Globus pallidus (tissue), 1 donor: Measurements from ENCODE around the gene FOCAD.
A peak's percentile ranks its signal among the peaks of the same experiment; 100 is the strongest.
"Not testable (repeated sequence)": the region's sequence is repeated elsewhere in the genome, so short reads cannot be mapped to it uniquely, and the experiment has no call there.

Experiments
- DNase-seq: peaks from one replicate; pipeline ENCODE4 v3.0.0-alpha.2; 2015; ENCODE audit warnings: low spot score

The FOCAD gene

DNA sequence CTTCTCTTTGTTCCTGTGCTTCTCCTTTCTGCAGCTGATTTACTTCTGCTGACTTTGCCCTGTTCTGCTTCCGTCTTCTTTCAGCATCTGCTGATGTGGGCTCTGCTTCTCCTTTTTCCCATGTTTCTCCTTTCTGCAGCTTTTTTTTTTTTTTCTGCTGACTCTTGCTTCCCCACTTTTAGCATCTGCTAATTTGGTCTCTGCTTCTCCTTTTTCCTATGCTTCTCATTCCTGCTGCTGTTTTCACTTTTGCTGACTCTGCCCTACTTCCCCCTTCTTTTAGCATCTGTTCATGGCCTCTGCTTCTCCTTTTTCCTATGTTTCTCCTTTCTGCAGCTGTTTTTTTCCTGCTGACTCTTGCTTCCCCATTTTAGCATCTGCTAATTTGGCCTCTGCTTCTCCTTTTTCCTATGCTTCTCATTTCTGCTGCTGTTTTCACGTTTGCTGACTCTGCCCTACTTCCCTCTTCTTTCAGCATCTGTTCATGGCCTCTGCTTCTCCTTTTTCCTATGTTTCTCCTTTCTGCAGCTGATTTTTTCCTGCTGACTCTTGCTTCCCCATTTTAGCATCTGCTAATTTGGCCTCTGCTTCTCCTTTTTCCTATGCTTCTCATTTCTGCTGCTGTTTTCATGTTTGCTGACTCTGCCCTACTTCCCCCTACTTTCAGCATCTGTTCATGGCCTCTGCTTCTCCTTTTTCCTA is 289.3 kb downstream of the FOCAD start:
- not testable (repeated sequence) for DNase-seq

DNA sequence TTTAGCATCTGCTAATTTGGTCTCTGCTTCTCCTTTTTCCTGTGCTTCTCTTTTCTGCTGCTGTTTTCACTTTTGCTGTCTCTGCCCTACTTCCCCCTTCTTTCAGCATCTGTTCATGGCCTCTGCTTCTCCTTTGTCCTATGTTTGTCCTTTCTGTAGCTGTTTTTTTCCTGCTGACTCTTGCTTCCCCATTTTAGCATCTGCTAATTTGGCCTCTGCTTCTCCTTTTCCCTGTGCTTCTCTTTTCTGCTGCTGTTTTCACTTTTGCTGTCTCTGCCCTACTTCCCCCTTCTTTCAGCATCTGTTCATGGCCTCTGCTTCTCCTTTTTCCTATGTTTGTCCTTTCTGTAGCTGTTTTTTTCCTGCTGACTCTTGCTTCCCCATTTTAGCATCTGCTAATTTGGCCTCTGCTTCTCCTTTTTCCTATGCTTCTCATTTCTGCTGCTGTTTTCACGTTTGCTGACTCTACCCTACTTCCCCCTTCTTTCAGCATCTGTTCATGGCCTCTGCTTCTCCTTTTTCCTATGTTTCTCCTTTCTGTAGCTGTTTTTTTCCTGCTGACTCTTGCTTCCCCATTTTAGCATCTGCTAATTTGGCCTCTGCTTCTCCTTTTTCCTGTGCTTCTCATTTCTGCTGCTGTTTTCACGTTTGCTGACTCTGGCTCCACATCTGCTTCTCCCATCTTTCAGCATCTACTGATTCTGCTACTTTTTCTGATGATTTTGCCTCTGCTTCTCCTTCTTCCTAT is 290.3 kb downstream of the FOCAD start:
- not testable (repeated sequence) for DNase-seq

DNA sequence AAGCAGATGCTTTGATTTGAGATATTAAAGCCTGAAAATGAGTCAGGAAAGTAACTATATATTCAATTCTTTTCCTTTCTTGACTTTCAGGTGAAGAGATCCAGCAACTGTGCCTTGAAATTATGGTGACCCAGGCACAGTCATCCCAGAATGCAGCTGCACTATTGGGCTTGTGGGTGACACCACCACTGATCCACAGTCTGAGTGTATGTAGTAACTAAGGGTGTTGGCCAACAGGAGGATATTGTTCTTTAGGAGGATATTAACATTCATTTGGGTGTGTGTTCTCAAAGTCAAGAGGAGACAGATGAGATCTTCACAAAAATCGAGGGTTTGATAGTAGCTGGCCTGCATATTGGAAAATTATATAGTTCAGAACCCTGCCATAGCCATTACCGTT is 294.2 kb downstream of the FOCAD start:
- no peak for DNase-seq

DNA sequence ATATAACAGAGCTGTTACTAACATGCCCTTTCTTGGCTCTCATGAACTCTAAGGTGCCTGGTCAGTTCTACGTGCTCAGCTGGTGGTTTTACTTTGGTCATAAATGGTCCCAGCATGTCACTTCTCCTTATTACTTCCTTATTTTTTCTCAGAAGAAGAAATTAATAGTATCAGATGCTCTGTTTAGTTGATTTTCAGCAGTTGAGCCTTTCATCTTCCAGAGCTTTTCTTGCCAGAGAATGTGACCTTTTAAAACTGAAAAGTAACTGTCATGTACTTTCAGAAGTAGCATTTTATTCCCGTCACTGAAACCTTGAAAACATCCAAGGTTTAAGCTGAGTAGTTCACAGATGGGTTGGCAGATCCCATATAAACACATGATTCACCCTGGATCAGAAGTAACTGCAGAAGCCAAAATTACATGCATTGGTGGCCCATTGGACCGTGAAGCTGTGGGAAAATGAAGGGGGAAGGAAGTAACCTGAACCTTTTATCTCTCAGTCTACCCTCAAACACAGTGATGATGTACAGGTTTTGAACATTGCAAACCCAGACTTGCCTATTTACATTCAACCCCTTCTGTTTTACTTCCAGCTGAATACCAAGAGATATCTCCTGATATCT is 296.9 kb downstream of the FOCAD start:
- peak; percentile 31 for DNase-seq

DNA sequence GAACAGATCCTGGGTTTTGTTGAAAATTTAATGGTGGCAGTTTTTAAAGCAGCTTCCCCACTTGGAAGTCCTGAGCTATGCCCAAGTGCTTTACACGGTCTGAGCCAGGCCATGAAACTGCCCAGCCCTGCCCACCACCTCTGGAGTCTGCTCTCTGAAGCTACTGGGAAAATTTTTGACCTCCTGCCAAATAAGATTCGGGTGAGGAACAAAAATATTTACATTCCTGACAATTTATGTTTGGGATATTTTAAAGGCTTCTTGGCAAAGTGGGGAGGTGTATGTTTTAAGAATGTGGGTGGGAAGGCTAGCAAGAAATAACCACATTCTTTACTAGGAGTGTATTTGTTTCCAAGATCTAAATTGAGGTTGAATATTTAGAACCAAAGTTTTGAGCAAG is 297.4 kb downstream of the FOCAD start:
- DNase-seq: no peak

DNA sequence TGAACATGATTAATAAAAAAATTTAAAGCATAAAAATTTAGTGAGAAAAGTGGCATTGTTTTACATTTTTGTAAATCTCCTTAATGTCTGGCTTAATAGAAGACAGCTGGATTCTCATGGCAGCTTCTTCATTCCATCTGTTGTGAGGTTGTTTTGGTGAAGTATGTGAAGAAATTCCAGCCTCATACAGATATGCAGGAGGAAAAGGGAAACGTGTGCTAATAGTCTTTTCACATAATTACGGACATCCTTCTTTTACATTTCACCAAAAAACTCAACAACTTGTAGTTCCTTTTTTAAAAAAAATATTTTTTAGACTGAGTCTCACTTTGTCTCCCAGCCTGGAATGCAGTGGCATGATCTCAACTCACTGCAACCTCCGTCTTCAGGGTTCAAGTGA is 300.4 kb downstream of the FOCAD start:
- DNase-seq: no peak

DNA sequence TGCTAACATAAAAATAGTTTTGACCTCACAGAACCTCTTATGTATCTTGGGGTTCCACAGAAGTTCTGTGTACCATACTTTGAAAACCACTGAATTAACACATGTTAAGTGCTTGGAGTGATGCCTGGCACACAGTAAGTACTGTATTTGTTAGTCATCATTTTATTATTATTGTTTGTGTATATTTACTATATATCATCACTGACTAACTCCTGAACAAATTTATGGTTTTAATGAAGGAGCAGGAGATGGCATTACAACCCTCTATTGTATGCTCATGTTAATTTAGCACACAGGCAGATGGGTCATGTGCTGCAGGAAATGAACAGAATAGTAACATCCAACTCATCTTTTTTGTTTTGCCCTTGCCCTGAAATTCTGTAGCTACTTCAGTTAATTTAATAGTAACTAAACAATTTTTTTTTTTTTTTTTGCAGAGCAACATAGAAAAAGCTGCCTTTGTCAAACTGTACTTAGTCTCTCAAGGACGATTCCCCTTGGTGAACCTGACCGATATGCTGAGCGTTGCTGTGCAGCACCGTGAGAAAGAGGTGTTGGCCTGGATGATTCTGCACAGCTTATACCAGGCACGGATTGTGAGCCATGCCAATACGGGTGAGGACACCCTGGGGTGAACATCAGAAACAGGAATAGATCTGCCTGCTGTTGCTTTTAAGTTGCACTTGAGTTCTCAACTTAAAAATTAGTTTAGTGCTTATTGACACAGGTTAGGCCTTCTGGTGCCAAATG is 302.0 kb downstream of the FOCAD start:
- DNase-seq: no peak

DNA sequence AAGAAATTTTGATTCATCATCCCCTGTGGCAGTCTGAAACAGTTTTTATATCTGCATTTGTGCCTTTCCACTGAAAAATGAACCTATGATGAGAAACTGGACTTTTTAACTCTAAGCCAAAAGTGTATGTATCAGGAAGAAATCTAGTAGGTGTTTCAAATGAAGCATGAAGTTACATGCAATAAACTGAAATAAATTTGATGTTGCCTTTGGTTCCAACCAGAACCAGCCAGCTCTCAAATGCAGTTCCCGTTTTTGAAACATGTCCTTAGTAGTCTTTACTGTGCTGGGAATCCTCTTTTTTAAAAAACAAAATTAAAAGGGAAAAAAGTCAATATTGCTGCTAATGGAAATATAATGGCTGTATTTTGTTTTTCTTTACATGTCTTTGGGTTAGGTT is 303.5 kb downstream of the FOCAD start:
- no peak for DNase-seq

DNA sequence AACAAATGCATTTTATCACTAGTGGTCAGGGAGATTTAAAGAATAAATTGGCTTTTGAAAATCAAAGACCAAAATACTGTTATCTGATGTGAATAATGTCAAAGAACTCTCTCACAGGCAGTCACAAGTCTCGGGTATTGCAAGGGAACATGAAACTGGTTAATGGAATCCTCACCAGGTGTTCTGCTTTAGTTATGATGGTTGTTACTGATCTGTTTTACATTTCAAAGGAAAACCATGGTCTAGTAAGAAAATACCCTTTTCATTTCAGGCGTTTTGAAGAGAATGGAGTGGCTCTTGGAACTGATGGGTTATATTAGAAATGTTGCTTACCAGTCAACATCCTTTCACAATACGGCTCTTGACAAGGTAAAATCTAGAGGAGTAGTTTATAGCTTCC is 304.0 kb downstream of the FOCAD start:
- no peak for DNase-seq

DNA sequence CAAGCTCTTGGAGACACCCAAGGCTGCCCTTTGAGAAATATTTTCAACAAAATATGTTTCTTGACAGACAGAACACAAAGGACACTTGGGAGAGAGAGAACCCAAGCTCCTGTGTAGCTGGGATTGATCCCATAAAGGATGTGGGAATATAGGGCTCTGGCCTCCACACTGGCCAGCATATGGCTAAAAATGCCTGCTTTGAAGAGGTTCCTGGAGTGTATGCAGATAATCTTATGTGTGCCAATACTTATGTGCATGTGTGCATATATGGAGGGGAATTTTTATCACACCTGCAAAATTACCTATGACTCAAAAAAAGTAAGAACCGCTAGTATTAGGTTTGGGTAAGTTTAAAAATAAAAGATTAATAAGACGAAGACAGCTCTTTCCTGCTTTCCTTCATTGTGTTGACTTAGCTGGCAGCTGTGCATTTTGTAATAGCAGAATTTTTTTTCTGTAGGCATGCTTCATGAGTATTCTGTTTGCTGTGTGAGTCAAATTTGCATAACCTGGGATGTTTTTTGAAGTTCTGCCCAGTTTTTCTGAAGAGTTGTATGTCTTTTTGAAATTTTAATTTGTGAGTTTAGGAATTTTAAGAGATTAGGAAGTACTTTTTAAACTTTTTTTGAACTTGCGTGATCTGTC is 304.7 kb downstream of the FOCAD start:
- no peak for DNase-seq

DNA sequence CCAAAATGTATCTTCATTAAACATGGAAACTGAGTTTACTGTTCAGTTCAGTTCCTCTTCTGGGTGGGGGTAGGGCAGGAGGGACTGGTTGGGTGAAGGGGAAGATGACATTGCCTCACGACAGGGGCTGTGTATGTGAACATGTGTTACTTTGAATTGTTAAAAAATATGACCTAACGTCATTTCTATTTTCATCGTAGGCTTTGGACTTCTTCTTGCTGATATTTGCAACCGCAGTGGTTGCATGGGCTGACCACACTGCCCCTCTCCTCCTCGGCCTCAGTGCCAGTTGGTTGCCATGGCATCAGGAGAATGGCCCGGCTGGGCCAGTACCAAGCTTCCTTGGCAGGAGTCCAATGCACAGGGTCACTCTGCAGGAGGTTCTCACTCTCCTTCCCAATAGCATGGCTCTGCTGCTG is 305.9 kb downstream of the FOCAD start:
- peak; percentile 67 for DNase-seq

DNA sequence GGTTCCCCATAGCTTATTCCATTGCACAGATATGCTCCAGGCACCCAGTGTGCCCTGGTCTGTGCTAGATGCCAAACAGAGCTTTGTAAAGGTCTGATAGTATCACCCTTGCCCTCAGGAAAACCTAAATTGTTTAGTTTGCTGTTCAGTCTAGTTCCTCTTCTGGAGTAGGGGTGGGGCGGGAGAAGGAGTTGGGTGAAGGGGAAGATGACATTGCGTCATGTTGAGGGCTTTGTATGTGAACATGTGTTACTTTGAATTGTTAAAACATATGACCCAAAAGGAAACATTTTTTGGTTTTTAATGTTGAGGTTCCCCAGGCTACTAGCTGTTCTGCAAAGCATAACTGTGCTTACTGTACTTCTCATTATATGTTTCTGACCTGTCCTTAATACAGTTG is 306.8 kb downstream of the FOCAD start:
- peak; percentile 31 for DNase-seq

DNA sequence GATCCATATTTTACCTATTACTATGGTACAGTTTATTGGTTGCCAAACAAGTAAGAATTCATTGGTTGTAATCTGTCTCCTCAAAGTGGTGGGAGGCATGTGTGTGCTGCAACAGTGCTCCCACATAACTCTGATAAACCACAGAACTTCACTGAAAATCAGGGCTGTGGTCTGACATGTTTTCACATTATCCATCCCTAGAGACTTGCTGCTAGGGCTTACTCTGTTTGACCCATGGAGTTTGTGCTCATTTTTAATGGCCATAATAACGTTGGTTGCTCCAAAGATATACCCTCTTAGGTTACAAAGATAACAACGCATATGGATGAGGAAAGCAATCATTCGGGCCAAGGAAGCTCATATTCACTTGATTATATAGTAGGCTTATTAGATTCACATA is 310.4 kb downstream of the FOCAD start:
- no peak for DNase-seq

DNA sequence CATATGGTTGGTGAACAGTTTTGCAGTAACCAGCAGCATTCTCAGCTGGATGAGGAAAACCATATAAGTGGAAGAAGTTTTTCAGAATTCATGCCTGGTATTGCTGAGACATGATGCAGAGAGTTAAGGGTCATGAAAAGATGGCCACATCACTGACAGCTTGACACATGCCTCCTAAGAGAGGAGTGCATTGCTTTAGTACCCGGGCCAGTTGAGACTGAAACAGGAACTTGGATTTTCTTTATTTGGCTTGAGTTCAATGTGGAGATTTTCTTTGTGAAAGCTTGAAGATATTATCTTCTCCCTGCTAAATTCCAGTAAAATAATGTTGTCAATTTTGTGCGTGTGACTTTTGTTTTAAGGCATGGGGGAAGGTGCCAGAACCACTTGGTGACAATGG is 311.6 kb downstream of the FOCAD start:
- DNase-seq: peak; percentile 9

DNA sequence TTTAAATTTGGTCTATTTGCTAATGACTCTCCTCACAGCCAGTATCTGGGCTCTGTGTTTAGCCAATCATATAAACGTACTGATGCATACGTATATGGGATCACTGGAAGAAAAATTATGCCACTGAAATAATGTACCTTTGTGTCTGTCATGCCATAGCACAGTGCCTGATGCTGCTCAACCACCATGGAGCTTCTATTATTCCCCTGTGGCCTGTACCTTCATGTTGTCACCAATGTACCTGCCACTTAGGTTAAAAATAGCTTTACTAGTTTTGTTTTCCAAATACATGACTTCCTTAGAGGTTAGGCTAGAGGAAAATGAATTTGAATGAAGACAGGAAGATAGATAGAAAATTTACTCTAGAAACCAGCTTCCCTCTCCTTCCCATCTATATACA is 312.8 kb downstream of the FOCAD start:
- DNase-seq: no peak

DNA sequence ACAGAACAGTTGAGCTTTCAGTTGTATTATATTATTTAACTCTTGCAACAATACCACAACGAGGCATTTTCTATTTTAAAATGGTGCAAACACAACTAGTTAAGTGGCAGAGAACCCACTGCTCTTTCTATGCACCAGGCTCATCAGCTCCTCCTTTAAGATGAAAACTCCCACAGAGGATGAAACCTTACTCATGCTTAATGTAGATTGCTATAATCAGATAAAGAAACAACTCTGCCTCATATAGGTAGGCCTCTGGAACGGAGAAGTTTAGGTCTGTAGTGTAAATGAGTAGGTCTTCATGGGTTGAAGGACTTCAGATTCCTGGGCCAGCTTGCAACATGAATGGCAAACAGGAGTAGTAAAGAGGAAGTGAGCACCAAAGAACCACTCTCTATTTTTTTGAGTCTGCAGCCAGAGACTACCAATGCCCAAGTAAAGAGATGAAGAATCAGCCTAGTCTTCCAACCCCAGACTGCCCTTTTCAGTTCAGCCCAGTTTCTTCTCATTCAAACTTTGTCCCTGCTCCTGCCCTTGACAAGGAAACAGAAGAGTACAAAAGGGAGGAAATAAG is 313.5 kb downstream of the FOCAD start:
- peak; percentile 9 for DNase-seq

DNA sequence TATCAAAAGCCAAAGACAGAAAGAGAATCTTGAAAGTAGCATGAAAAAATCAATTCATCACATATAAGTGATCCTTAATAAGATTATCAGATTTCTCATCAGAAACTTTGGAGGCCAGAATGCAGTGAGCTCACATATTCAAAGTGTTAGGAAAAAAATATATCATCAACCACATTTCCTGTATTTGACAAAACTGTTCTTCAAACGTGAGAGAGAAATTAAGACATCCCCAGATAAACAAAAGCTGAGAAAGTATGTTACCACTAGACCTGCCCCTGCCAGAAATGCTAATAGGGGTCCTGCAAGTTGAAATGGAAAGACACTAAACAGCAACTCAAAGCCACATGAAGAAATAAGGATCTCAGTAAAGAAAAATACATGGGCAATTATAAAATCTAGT is 317.5 kb downstream of the FOCAD start:
- DNase-seq: no peak

DNA sequence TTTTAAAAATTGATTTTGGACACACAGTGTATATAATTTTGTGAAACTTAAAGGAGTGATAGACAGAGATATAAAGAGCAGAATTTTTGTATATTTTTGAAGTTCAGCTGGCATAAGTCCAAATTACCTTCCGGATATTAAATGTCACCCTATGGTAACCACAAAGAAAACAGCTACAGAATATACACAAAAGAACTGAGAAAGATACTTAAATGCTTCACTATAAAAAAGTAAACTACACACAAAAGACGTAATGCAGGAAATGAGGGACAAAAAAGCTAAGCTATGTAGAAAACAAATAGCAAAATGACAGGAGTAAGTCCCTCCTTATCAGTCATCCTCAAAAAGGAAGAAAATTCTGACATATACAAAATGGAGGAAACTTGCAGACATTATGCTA is 318.0 kb downstream of the FOCAD start:
- DNase-seq: no peak

DNA sequence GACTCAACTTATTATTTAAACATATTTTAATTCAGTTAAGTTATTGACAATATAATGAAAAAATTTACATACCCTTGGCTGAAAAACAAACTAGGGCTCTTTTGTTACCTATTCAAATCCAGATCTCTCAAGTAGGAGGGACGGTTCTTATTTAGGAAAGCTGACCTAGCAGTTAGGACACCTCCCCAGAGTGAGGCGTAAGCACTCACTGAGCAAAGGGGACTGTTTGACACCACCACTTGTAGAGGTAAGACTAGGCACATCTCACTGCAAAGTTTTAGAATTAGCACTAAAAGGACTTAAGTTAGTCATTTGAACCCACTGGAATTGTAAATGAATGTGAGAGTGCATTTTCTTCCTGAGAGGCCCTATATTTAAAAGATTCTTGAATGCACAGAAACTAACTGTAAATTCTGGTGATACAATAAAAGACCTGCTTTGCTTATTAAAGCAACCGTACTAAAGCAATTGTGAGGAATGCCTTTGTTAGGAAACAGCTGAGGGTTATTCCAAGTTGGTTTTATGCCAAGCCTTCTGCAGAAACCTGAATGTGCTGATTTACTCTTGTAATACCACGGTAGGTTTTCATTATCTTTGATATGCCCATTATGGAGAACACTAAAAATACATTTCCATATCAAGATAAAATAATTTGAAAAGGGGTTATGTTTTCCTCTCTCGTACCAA is 331.2 kb downstream of the FOCAD start:
- no peak for DNase-seq

DNA sequence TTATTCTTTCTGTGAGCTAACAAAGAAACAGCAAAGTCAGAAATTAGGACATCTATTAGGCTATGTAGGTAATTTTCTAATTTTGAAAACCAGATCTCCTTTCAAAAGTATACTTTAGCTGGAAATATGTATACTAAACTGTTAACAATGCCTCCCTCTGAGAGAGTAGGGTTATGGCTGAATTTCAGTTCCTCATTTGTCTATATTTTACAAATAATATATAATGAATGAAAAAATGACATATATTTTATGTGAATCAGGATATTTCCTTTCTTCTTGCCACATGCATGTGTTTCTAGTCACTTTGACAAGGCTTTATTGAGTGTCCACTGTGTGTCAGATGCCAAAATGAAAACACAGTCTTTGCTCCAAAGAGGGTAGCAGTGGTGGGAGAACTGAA is 331.9 kb downstream of the FOCAD start:
- no peak for DNase-seq
